HepG2 (cell line): ENCODE measurements around the gene JUND. TPM values are rescaled to one million over a fixed set of nuclear protein-coding genes. Genes with fewer than 3 reads are reported as not detected.
A peak's percentile ranks its signal among the peaks of the same experiment; 100 is the strongest.

Source experiments
- ESRRA ChIP-seq: sonication (generic); formaldehyde crosslinking; IDR thresholded peaks from 2 replicates; pipeline ENCODE4 v1.5.1; 2020; ENCODE audit warnings: mild to moderate bottlenecking, low read depth, missing genetic modification reagents
- FOXA1 ChIP-seq, 2 experiments: fragments of 450-650 bp in 1 of 2; sonication (generic) in 1 of 2; formaldehyde crosslinking in 1 of 2; IDR thresholded peaks; 2 replicates each; pipeline versions ENCODE4 v1.4.0 to v1.6.1; 2016 to 2020; ENCODE audit warnings: missing genetic modification reagents in 1 of 2
- GATAD2A ChIP-seq: IDR thresholded peaks from 2 replicates; pipeline ENCODE4 v1.6.1; 2016
- KDM1A ChIP-seq: IDR thresholded peaks from 2 replicates; pipeline ENCODE4 v1.6.1; 2016; ENCODE audit warnings: missing compliant biosample characterization
- KLF13 ChIP-seq: sonication (generic); formaldehyde crosslinking; IDR thresholded peaks from 2 replicates; pipeline ENCODE4 v1.4.0; 2020; ENCODE audit warnings: mild to moderate bottlenecking, missing genetic modification reagents
- LCORL ChIP-seq, 2 experiments: fragments of 450-650 bp in 1 of 2; sonication (generic) in 1 of 2; formaldehyde crosslinking in 1 of 2; IDR thresholded peaks; 2 replicates each; pipeline versions ENCODE4 v1.5.0 to v1.6.1; 2017 to 2020; ENCODE audit warnings: antibody characterized with exemption in 1 of 2, missing genetic modification reagents in 1 of 2
- PHF5A ChIP-seq: IDR thresholded peaks from one replicate; pipeline ENCODE4 v1.6.1; 2018; ENCODE audit warnings: low read depth, missing genetic modification reagents; ENCODE audit not compliant: unreplicated experiment
- ZFAT ChIP-seq: sonication (generic); formaldehyde crosslinking; conservative IDR thresholded peaks from 2 replicates; pipeline ENCODE4 v1.8.1; 2023; ENCODE audit warnings: missing genetic modification reagents, inconsistent platforms
- ZFX ChIP-seq: sonication (generic); formaldehyde crosslinking; IDR thresholded peaks from 2 replicates; pipeline ENCODE4 v1.4.0; 2020; ENCODE audit warnings: mild to moderate bottlenecking, low read depth, missing genetic modification reagents, moderate library complexity
- ZNF329 ChIP-seq: sonication (generic); formaldehyde crosslinking; IDR thresholded peaks from 2 replicates; pipeline ENCODE4 v1.9.0; 2021; ENCODE audit warnings: low read depth, mild to moderate bottlenecking, missing genetic modification reagents
- ZNF7 ChIP-seq: IDR thresholded peaks from 2 replicates; pipeline ENCODE4 v1.6.1; 2016; ENCODE audit warnings: missing biosample characterization, missing genetic modification reagents
- ZSCAN12 ChIP-seq: sonication (generic); formaldehyde crosslinking; IDR thresholded peaks from 2 replicates; pipeline ENCODE4 v1.9.0; 2021; ENCODE audit warnings: mild to moderate bottlenecking, missing genetic modification reagents
- polyA plus RNA-seq, 8 experiments: library from polyadenylated mRNA; depleted of rRNA in 3 of 8; stranded (reverse) in 7 of 8; unstranded in 1 of 8; fragments of >200 nt; fragmentation: Illumina TruSeq in 4 of 8; extraction: Trizol in 4 of 8; gene quantifications; 2 replicates each; pipeline versions ENCODE4 v1.2.1 to v1.2.3, GENCODE V29; 2011 to 2016; ENCODE audit warnings: low read depth in 4 of 8, missing spikeins in 1 of 8, mixed read lengths in 1 of 8; ENCODE audit not compliant: insufficient read depth in 1 of 8
- total RNA-seq, 5 experiments: library from RNA; depleted of rRNA; stranded (reverse); fragments of >200 nt; fragmentation: Illumina TruSeq; extraction: Trizol; gene quantifications; 2 replicates each; pipeline ENCODE4 v1.2.3, GENCODE V29; 2016; ENCODE audit warnings: low read depth in 1 of 5
- TF ChIP-seq, protein P1 (sequence below): sonication (generic); formaldehyde crosslinking; IDR thresholded peaks from 2 replicates; pipeline ENCODE4 v1.4.0; 2020; ENCODE audit warnings: missing genetic modification reagents, low read depth, mild to moderate bottlenecking, borderline replicate concordance
- TF ChIP-seq, protein P2 (sequence below): sonication (generic); formaldehyde crosslinking; IDR thresholded peaks from 2 replicates; pipeline ENCODE4 v1.5.0; 2020; ENCODE audit warnings: mild to moderate bottlenecking, missing genetic modification reagents
- TF ChIP-seq, protein P3 (sequence below): sonication (generic); formaldehyde crosslinking; IDR thresholded peaks from 2 replicates; pipeline ENCODE4 v1.8.0; 2022; ENCODE audit warnings: low read depth, missing genetic modification reagents
- TF ChIP-seq, protein P4 (sequence below): sonication (generic); formaldehyde crosslinking; IDR thresholded peaks from 2 replicates; pipeline ENCODE4 v1.5.1; 2020; ENCODE audit warnings: missing genetic modification reagents, mild to moderate bottlenecking, borderline replicate concordance
- TF ChIP-seq, protein P5 (sequence below): sonication (generic); formaldehyde crosslinking; IDR thresholded peaks from 2 replicates; pipeline ENCODE4 v1.4.0; 2020; ENCODE audit warnings: mild to moderate bottlenecking, missing genetic modification reagents, borderline replicate concordance

Gene JUND
- total and polyA plus RNA-seq, 2 of the 13 experiments (the other 11 are each of a cell fraction or from before 2014, with no cell fraction given) = 41.2 to 59.8 TPM

DNA sequence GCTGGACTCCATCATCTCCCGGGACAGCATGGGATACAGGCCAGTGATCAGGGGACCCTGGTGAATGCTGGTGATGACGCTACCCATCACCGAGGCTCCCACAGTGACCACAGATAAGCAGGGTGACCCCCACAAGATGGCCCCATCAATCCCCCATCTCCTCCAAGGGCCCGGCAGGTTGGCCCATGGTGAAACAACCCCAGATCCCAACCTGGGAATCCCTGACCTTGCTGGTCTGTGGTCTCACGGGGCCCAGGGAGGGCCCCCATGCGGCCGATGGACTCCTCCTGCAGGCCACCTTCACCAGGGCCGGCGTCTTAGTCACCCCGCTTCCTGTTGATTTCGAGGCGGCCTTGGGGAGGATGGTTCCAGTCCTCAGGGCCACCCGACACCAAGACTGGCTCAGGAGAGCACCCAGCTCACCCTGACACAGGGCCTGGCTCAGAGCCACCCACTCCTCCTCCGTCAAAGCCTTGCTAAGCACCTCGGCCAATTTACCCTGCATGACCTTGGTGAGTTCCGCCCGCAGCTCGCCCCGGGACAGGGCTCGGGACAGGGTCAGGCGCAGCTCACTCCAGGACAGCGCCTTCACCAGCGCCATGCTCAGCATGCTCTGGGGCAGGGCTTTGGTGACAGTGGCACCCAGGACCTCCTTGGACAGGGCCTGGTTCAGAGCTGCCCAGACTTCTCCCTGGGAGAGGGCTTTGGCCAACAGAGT, 17.1 kb downstream of the JUND start (continued):
- TF ChIP-seq, protein P1, sequence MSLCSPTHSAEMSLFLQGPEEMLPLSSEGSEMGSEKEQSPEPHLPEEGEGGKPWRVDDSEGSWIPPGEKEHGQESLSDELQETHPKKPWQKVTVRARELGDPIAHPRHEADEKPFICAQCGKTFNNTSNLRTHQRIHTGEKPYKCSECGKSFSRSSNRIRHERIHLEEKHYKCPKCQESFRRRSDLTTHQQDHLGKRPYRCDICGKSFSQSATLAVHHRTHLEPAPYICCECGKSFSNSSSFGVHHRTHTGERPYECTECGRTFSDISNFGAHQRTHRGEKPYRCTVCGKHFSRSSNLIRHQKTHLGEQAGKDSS = 0 out of 2 replicates have a peak, but pooled peaks have one; percentile 49
- TF ChIP-seq LCORL (IDR thresholded peaks at IDR 0.05) = no peak
- 0 out of 2 replicates have a peak, but pooled peaks have one; percentile 46 for TF ChIP-seq LCORL (CRISPR knock-in tag; IDR thresholded peaks at IDR 0.05)
- TF ChIP-seq, protein P2, sequence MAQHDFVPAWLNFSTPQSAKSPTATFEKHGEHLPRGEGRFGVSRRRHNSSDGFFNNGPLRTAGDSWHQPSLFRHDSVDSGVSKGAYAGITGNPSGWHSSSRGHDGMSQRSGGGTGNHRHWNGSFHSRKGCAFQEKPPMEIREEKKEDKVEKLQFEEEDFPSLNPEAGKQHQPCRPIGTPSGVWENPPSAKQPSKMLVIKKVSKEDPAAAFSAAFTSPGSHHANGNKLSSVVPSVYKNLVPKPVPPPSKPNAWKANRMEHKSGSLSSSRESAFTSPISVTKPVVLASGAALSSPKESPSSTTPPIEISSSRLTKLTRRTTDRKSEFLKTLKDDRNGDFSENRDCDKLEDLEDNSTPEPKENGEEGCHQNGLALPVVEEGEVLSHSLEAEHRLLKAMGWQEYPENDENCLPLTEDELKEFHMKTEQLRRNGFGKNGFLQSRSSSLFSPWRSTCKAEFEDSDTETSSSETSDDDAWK = no peak
- no peak for TF ChIP-seq KLF13
- TF ChIP-seq KDM1A (CRISPR knock-in tag) = no peak
- TF ChIP-seq ZFX (CRISPR knock-in tag) = no peak
- no peak for TF ChIP-seq FOXA1 (IDR thresholded peaks at IDR 0.05)
- peak; percentile 10; the same call in 1 of the 2 replicates for TF ChIP-seq FOXA1 (CRISPR knock-in tag; IDR thresholded peaks at IDR 0.05)
- peak; percentile 92 for TF ChIP-seq ZNF329 (CRISPR knock-in tag)
- 0 out of 2 replicates have a peak, but pooled peaks have one; percentile 69 for TF ChIP-seq ESRRA (CRISPR knock-in tag)
- TF ChIP-seq, protein P3, sequence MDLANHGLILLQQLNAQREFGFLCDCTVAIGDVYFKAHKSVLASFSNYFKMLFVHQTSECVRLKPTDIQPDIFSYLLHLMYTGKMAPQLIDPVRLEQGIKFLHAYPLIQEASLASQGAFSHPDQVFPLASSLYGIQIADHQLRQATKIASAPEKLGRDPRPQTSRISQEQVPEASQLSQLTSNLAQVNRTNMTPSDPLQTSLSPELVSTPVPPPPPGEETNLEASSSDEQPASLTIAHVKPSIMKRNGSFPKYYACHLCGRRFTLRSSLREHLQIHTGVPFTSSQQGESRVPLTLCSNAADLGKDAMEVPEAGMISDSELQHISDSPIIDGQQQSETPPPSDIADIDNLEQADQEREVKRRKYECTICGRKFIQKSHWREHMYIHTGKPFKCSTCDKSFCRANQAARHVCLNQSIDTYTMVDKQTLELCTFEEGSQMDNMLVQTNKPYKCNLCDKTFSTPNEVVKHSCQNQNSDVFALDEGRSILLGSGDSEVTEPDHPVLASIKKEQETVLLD (CRISPR knock-in tag) = no peak
- no peak for TF ChIP-seq ZFAT
- TF ChIP-seq, protein P4, sequence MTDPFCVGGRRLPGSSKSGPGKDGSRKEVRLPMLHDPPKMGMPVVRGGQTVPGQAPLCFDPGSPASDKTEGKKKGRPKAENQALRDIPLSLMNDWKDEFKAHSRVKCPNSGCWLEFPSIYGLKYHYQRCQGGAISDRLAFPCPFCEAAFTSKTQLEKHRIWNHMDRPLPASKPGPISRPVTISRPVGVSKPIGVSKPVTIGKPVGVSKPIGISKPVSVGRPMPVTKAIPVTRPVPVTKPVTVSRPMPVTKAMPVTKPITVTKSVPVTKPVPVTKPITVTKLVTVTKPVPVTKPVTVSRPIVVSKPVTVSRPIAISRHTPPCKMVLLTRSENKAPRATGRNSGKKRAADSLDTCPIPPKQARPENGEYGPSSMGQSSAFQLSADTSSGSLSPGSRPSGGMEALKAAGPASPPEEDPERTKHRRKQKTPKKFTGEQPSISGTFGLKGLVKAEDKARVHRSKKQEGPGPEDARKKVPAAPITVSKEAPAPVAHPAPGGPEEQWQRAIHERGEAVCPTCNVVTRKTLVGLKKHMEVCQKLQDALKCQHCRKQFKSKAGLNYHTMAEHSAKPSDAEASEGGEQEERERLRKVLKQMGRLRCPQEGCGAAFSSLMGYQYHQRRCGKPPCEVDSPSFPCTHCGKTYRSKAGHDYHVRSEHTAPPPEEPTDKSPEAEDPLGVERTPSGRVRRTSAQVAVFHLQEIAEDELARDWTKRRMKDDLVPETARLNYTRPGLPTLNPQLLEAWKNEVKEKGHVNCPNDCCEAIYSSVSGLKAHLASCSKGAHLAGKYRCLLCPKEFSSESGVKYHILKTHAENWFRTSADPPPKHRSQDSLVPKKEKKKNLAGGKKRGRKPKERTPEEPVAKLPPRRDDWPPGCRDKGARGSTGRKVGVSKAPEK (CRISPR knock-in tag) = no peak
- no peak for TF ChIP-seq GATAD2A (CRISPR knock-in tag)
- TF ChIP-seq PHF5A (CRISPR knock-in tag) = no peak
- TF ChIP-seq ZSCAN12 (CRISPR knock-in tag) = no peak
- TF ChIP-seq ZNF7 (CRISPR knock-in tag) = no peak
- TF ChIP-seq, protein P5, sequence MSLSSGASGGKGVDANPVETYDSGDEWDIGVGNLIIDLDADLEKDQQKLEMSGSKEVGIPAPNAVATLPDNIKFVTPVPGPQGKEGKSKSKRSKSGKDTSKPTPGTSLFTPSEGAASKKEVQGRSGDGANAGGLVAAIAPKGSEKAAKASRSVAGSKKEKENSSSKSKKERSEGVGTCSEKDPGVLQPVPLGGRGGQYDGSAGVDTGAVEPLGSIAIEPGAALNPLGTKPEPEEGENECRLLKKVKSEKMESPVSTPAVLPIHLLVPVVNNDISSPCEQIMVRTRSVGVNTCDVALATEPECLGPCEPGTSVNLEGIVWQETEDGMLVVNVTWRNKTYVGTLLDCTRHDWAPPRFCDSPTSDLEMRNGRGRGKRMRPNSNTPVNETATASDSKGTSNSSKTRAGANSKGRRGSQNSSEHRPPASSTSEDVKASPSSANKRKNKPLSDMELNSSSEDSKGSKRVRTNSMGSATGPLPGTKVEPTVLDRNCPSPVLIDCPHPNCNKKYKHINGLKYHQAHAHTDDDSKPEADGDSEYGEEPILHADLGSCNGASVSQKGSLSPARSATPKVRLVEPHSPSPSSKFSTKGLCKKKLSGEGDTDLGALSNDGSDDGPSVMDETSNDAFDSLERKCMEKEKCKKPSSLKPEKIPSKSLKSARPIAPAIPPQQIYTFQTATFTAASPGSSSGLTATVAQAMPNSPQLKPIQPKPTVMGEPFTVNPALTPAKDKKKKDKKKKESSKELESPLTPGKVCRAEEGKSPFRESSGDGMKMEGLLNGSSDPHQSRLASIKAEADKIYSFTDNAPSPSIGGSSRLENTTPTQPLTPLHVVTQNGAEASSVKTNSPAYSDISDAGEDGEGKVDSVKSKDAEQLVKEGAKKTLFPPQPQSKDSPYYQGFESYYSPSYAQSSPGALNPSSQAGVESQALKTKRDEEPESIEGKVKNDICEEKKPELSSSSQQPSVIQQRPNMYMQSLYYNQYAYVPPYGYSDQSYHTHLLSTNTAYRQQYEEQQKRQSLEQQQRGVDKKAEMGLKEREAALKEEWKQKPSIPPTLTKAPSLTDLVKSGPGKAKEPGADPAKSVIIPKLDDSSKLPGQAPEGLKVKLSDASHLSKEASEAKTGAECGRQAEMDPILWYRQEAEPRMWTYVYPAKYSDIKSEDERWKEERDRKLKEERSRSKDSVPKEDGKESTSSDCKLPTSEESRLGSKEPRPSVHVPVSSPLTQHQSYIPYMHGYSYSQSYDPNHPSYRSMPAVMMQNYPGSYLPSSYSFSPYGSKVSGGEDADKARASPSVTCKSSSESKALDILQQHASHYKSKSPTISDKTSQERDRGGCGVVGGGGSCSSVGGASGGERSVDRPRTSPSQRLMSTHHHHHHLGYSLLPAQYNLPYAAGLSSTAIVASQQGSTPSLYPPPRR (CRISPR knock-in tag) = no peak
